ENCODE measurements around the gene TNS1.

TNS1 gene

GRCh38 chr2:217801711-217802110, 201.1 kb downstream of the TNS1 start:
- H3K27ac ChIP-seq (replicated peaks) = no peak overlapping the region
- TF ChIP-seq CTCF (IDR thresholded peaks at IDR 0.05; ENCODE audit: insufficient read depth, low read length) = no peak
- no peak for TF ChIP-seq SPI1 (IDR thresholded peaks at IDR 0.05; ENCODE audit: borderline replicate concordance, low read depth)
- TF ChIP-seq REST (IDR thresholded peaks at IDR 0.05; ENCODE audit: insufficient replicate concordance, low read depth) = no peak
- no peak for TF ChIP-seq POLR2AphosphoS5 (IDR thresholded peaks at IDR 0.05; ENCODE audit: low read depth)
- no peak for TF ChIP-seq GABPA (IDR thresholded peaks at IDR 0.05; ENCODE audit: low read depth)
- H3K27me3 ChIP-seq (ENCODE audit: insufficient read depth, poor library complexity, severe bottlenecking) = no peaks in the 10 kb centered on the region
- no peak overlapping the region for H3K4me3 ChIP-seq (replicated peaks; ENCODE audit: insufficient read depth, low read length)
- DNase-seq (ENCODE audit: low read depth in 1 of 2, low spot score in 1 of 2) = no peak

GRCh38 chr2:217801115-217801531, 201.7 kb downstream of the TNS1 start:
- no peak overlapping the region for H3K4me3 ChIP-seq (replicated peaks; ENCODE audit: insufficient read depth, low read length)
- TF ChIP-seq CTCF (IDR thresholded peaks at IDR 0.05; ENCODE audit: insufficient read depth, low read length) = no peak
- TF ChIP-seq SPI1 (IDR thresholded peaks at IDR 0.05; ENCODE audit: borderline replicate concordance, low read depth) = no peak
- no peak for TF ChIP-seq REST (IDR thresholded peaks at IDR 0.05; ENCODE audit: insufficient replicate concordance, low read depth)
- no peak for TF ChIP-seq GABPA (IDR thresholded peaks at IDR 0.05; ENCODE audit: low read depth)
- TF ChIP-seq POLR2AphosphoS5 (IDR thresholded peaks at IDR 0.05; ENCODE audit: low read depth) = no peak
- H3K27me3 ChIP-seq (ENCODE audit: insufficient read depth, poor library complexity, severe bottlenecking) = no peaks in the 10 kb centered on the region
- H3K27ac ChIP-seq (replicated peaks) = no peak overlapping the region
- no peak for DNase-seq (ENCODE audit: low read depth in 1 of 2, low spot score in 1 of 2)

GRCh38 chr2:217800433-217801114, 202.2 kb downstream of the TNS1 start:
- no peak for DNase-seq (ENCODE audit: low read depth in 1 of 2, low spot score in 1 of 2)
- no peak overlapping the region for H3K4me3 ChIP-seq (replicated peaks; ENCODE audit: insufficient read depth, low read length)
- no peaks in the 10 kb centered on the region for H3K27me3 ChIP-seq (ENCODE audit: insufficient read depth, poor library complexity, severe bottlenecking)
- H3K27ac ChIP-seq (replicated peaks) = no peak overlapping the region
- TF ChIP-seq POLR2AphosphoS5 (IDR thresholded peaks at IDR 0.05; ENCODE audit: low read depth) (no peak), REST (IDR thresholded peaks at IDR 0.05; ENCODE audit: insufficient replicate concordance, low read depth) (no peak), SPI1 (IDR thresholded peaks at IDR 0.05; ENCODE audit: borderline replicate concordance, low read depth) (no peak), CTCF (IDR thresholded peaks at IDR 0.05; ENCODE audit: insufficient read depth, low read length) (no peak), GABPA (IDR thresholded peaks at IDR 0.05; ENCODE audit: low read depth) (no peak)
